ENCODE data around the gene TSNAX.

Gene TSNAX

GRCh38 chr1:231519166-231519565 lies 9.3 kb upstream of the TSNAX start:
- DNase-seq: no peak

GRCh38 chr1:231522038-231522437 lies 6.4 kb upstream of the TSNAX start:
- no peak for DNase-seq

GRCh38 chr1:231522931-231523642 lies 5.4 kb upstream of the TSNAX start:
- DNase-seq: no peak

GRCh38 chr1:231523816-231524215 lies 4.7 kb upstream of the TSNAX start:
- DNase-seq: no peak

GRCh38 chr1:231526536-231526935 lies 1.9 kb upstream of the TSNAX start:
- no peak for DNase-seq

DNA sequence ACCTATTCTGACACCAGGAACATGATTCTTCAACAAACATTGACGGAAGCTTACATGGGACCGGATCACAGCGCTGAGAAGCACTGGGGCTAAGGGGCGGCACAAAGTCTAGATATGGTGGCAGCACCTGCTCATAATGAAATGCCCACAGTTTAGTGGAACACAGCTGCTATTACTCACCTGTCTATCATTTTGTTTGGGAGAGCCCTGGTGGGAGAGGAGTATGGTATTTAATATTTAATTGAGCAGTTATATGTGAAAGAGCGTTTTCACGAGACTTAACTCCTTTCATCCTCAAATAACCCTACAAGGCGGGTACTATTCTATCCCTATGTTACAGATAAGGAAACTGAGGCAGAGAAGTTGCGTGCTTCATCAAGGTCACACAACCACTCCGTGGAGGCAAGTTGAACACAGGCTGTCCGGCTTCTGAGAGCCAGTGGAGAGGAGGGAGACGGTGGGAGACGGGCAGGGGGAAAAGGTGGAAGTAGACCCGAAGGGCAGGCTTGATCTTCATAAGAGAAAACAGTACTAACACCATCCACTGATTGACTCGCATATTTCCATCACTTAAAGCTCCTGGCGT lies 790 bp upstream of the TSNAX start:
- no peak for DNase-seq

DNA sequence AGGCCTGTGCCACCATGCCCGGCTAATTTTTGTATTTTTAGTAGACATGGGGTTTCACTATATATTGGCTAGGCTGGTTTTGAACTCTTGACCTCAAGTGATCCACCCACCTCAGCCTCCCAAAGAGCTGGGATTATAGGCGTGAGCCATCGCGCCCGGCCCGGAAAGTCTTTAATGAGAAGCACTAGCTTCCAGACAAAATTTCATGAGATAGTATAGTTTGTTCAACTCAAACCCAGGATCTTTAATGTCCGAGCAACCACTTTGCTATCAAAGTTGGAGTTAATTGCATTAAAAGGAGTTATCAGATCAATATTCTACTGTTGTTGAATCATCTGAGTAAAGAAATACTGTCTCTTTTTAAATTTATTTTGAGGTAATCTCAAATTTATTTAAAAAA lies 4.8 kb downstream of the TSNAX start:
- DNase-seq: no peak

DNA sequence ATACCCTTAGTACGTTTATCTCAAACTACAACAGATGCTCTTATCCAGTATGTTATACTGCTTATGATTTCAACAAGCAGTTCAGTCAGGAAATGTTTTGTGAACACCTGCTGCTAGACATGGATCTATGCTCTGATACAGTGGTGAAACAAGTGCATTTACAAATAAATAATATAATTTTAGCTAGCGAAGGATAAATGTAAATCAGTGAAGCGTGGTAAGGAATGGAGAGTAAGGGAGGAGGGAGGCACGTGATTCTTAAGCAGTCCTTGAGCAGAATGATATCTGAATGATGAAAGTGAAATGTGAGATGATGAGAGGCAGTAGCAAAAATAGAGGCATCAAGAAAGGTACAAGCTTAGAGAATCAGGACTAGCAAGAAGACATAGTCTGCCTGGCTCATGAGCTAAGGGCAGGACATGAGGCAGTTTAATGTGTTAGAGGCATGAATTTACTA lies 6.3 kb downstream of the TSNAX start:
- DNase-seq: no peak

DNA sequence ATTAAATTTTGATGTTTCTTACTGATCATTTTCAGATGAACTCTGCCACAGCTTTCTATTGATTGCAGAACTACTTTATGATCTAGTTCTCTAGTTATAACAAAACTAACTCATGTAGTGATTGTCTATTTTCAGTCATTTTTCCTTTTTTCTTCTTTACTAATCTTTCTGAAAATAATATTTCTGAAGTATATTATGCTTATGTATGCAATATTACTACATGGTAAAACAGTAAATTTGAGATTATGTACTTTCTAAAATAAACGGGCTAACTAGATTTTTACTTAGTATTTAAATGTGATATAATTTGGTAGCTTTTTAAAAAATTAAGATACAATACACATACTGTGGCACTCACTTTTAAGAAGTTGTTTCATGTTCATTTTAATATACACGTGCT lies 7.6 kb downstream of the TSNAX start:
- no peak for DNase-seq

GRCh38 chr1:231540847-231541246 lies 12.4 kb downstream of the TSNAX start:
- DNase-seq: no peak

DNA sequence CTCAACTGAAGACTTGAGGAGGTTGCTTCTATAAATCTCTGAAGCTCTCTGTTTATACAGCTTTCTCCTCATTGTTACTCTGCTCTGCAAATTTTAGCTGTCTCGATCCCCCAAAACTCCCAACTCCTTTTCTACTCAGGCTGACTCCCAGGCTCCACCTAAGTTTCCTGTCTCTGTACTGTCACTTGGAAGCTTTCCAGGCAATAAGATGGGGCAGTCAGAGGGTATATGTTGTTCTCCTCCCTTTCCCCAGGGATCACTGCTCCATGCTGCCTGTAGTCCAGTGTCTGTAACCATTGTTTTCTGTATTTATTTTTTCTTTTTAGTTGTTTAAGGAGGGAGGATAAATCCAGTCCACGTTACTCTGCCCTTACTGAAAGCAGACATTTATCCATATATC lies 13.4 kb downstream of the TSNAX start:
- DNase-seq: no peak

DNA sequence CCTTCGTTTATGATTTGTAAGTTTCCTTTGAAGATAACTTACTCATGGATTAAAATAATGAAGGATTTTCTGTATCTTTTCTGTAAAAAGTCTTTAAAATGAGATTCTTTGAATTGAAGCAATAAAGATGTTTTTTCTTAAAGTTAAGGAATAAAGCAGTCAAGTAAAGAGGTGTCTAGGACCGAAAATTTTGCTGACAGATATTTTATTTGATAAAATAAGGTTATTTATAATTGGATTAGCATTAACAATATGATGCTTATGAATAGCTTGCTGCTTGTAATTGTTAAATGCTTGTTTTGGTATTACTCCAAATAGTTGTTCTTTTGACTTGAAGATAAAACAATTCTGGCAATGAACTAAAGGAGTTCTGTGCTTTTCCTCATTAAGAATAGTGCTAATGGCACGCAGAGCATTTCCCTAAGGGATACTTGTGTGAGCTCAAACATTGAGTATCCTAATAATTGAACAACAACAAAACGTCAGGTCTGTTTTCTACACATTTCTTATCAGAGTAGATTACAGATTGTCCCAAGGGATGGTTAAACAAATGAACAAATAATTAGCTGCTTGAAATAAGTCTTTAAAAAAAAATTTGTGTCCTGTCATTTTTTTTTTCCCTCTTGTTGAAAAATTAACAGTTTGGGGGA lies 16.6 kb downstream of the TSNAX start:
- DNase-seq: no peak

- DNase-seq: no peak
These were observed 18.2 kb downstream of the TSNAX start for GRCh38 chr1:231546693-231547092.

- DNase-seq: no peak
These were observed 21.4 kb downstream of the TSNAX start for GRCh38 chr1:231549733-231550447.

GRCh38 chr1:231550448-231550781 lies 21.9 kb downstream of the TSNAX start:
- no peak for DNase-seq

DNA sequence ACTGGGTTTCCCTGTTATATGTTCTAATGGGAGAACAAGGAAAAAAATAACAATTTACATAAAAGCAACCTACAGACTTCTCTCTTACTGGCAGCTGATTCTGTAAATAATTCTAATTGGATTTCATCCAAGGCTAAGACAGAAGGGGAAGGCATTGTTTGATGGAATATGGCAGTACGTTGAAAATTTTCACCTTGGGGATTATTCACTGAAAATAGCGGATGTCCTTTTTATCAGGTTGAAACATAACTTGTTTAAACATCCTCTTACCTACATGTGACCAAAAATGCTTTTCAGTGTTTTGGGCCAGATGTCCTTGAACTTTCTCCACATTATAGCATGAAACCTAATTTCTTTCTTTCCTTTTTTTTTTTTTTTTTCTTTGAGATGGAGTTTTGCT lies 24.9 kb downstream of the TSNAX start:
- no peak for DNase-seq

- no peak for DNase-seq
These were observed 26.5 kb downstream of the TSNAX start for GRCh38 chr1:231554969-231555368.

DNA sequence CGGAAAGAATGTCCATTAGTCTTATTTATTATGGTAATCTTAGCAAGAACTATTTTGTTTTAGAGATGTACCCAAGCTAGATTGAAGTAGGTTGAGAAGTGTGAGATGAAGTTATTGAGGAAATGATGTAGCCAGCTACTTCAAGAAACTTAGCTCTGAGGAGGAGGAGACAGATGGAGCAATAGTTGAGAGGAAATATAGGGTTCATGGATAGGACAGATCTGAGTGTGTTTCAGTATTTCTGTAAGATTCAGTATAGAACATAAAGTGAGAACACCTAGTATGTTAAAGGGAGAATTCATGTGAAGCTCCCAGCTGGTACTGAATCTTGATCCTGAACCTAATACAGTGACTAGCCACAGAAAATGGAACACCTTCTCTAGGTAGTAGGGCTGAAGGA lies 28.9 kb downstream of the TSNAX start:
- no peak for DNase-seq

- DNase-seq: no peak
These were observed 29.6 kb downstream of the TSNAX start for GRCh38 chr1:231557898-231558707.

DNA sequence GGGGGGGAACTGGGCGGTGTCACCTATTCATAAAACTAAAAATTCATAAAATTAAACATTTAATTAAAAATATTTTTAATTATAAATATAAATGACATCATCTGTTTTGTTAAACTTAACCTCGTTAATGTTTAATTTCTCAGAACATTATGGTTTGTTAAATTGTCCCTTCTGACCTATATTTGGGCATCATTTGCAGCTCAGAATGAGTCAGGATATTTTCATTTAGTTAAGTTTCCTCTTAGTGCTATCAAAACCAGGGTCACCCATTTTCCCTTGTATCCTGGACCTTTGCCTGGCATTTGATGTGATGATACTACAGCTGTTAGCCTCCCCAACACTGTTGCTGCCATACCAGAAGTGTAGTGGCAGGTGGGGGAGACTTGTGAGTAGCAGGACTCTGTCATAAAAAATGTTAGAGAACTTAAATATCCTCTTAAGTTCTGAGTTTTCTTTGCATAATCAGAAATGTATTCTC lies 30.3 kb downstream of the TSNAX start:
- no peak for DNase-seq

DNA sequence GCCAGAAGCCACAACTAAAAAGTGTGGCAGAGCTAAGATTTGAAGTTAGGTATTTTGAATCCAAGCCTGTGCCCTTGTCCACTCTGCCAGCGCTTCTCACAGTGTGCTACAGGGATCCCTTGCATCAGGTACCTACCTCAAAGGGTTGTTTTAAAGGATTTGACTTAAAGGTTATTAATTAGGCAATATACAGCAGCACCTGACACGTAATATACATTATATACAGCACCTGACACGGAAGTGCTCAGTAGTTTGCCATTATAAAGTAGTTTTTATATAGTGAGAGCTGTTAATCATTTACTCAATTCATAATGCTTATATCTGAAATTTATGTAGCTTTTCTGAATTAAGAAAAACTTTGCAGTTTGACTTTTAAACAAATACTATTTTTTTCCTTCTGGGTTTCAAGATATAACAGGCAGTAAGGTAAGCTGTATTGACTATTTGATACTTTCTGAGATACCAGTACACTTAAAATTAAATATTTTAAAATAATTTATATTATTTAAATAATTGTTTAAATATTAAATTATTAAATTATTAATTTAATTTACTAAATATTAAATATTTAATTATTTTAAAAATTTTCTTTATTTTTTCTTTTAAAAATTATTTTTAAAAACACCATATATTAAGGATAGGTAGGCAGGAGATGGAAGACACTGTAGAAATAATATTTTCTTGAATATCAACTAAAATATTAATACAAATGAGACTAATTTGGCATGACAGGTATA lies 33.3 kb downstream of the TSNAX start:
- no peak for DNase-seq

GRCh38 chr1:231563247-231563646 lies 34.8 kb downstream of the TSNAX start:
- DNase-seq: no peak
